Chondrocyte (in vitro differentiated cells): ENCODE results near the gene ZNF33B. TPM values are rescaled to one million over a fixed set of nuclear protein-coding genes. Genes with fewer than 3 reads are reported as not detected.

Source experiments
- DNase-seq: peaks from one replicate; pipeline ENCODE4 v3.0.0; 2021; ENCODE audit warnings: mixed read lengths, low spot score
- H3K27ac Mint-ChIP-seq: one replicate; pipeline ENCODE4 v1.8.0; 2021; ENCODE audit warnings: mild to moderate bottlenecking, moderate library complexity, mixed read lengths; ENCODE audit not compliant: unreplicated experiment
- H3K27me3 Mint-ChIP-seq: 2 replicates; pipeline ENCODE4 v1.8.0; 2021; ENCODE audit warnings: low read depth, mixed read lengths
- H3K36me3 Mint-ChIP-seq: 2 replicates; pipeline ENCODE4 v1.8.0; 2021; ENCODE audit warnings: low read depth, mixed read lengths
- H3K4me1 Mint-ChIP-seq: 2 replicates; pipeline ENCODE4 v1.8.0; 2021; ENCODE audit warnings: low read depth, mild to moderate bottlenecking, mixed read lengths
- H3K4me3 Mint-ChIP-seq: one replicate; pipeline ENCODE4 v1.8.0; 2021; ENCODE audit warnings: mild to moderate bottlenecking, moderate library complexity, mixed read lengths; ENCODE audit not compliant: unreplicated experiment
- H3K9me3 Mint-ChIP-seq: 2 replicates; pipeline ENCODE4 v1.8.0; 2021; ENCODE audit warnings: low read depth, mixed read lengths
- CTCF ChIP-seq: fragments of 200-600 bp; sonication (generic); IDR thresholded peaks from 2 replicates; pipeline ENCODE4 v1.5.0; 2021; ENCODE audit warnings: antibody characterized with exemption, mild to moderate bottlenecking, moderate library complexity
- total RNA-seq: library from RNA; stranded (reverse); gene quantifications from 3 replicates; pipeline ENCODE4 v1.2.1, GENCODE V29; 2021

The ZNF33B gene
- total RNA-seq, 1 donor from 2014 or later: 12.4 TPM

GRCh38 chr10:42652858-42653257 lies 14.5 kb upstream of the ZNF33B start:
- Mint-ChIP-seq H3K27ac (no peak overlapping the region), H3K4me1 (no peaks in the 10 kb centered on the region), H3K9me3 (no peaks in the 10 kb centered on the region), H3K4me3 (no peak overlapping the region), H3K27me3 (peaks cover 12% of the 10 kb centered on the region), H3K36me3 (no peaks in the 10 kb centered on the region)
- no peak for TF ChIP-seq CTCF
- DNase-seq: no peak

- DNase-seq: no peak
- Mint-ChIP-seq H3K27ac (no peak overlapping the region), H3K27me3 (peaks cover 18% of the 10 kb centered on the region), H3K36me3 (no peaks in the 10 kb centered on the region), H3K9me3 (no peaks in the 10 kb centered on the region), H3K4me3 (no peak overlapping the region), H3K4me1 (no peaks in the 10 kb centered on the region)
- no peak for TF ChIP-seq CTCF
Measured at GRCh38 chr10:42650374-42650773, 12.0 kb upstream of the ZNF33B start.

- TF ChIP-seq CTCF: no peak
- Mint-ChIP-seq H3K36me3 (no peaks in the 10 kb centered on the region), H3K4me1 (no peaks in the 10 kb centered on the region), H3K27me3 (peaks cover 18% of the 10 kb centered on the region), H3K4me3 (no peak overlapping the region), H3K27ac (no peak overlapping the region), H3K9me3 (no peaks in the 10 kb centered on the region)
- no peak for DNase-seq
Measured at GRCh38 chr10:42648512-42648911, 10.1 kb upstream of the ZNF33B start.

- DNase-seq: no peak
- H3K9me3 Mint-ChIP-seq: no peaks in the 10 kb centered on the region
- no peak for TF ChIP-seq CTCF
- H3K27ac Mint-ChIP-seq: no peak overlapping the region
- peaks cover 17% of the 10 kb centered on the region for H3K27me3 Mint-ChIP-seq
- H3K4me1 Mint-ChIP-seq: no peaks in the 10 kb centered on the region
- H3K36me3 Mint-ChIP-seq: no peaks in the 10 kb centered on the region
- H3K4me3 Mint-ChIP-seq: no peak overlapping the region
Measured at GRCh38 chr10:42646687-42647640, 8.6 kb upstream of the ZNF33B start.

- Mint-ChIP-seq H3K9me3 (no peaks in the 10 kb centered on the region), H3K4me1 (no peaks in the 10 kb centered on the region), H3K4me3 (no peak overlapping the region), H3K27ac (no peak overlapping the region), H3K27me3 (peaks cover 17% of the 10 kb centered on the region), H3K36me3 (no peaks in the 10 kb centered on the region)
- TF ChIP-seq CTCF: no peak
- no peak for DNase-seq
Measured at GRCh38 chr10:42646214-42646613, 7.8 kb upstream of the ZNF33B start.
